ENCODE measurements around the gene PRSS16. TPM values are rescaled to one million over a fixed set of nuclear protein-coding genes. Genes with fewer than 3 reads are reported as not detected.

Gene PRSS16
- total RNA-seq, 2 donors from 2014 or later = 11.9 to 15.2 TPM

DNA sequence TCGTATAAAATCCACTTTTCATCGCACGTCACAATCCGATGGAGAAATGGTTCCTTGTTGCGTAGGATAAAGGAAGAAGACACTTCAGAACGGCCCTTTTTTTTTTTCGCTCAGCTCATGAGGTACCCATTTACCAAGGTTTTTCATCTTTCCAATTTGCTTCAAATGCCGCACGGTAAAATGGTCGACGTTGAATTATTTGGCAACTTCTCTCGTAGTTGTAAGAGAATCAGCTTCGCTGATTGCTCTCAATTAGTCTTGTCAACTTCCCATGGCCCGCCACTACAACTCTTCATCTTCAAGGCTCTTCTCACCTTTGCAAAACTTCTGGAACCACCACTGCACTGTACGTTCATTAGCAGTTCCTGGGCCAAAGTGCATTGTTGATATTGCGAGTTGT lies 35.8 kb downstream of the PRSS16 start:
- Histone ChIP-seq H3K27ac (no peak overlapping the region), H3K4me3 (no peak overlapping the region), H3K4me1 (replicated peaks) (no peaks in the 10 kb centered on the region), H3K9me3 (no peaks in the 10 kb centered on the region), H3K36me3 (no peaks in the 10 kb centered on the region), H3K27me3 (replicated peaks; ENCODE audit: insufficient read depth) (peaks cover 57% of the 10 kb centered on the region)
- WGBS = 14% methylated on average over 16 of the region's 16 CpGs
- no peak for TF ChIP-seq POLR2AphosphoS5 (IDR thresholded peaks at IDR 0.05)
- TF ChIP-seq, protein P1, sequence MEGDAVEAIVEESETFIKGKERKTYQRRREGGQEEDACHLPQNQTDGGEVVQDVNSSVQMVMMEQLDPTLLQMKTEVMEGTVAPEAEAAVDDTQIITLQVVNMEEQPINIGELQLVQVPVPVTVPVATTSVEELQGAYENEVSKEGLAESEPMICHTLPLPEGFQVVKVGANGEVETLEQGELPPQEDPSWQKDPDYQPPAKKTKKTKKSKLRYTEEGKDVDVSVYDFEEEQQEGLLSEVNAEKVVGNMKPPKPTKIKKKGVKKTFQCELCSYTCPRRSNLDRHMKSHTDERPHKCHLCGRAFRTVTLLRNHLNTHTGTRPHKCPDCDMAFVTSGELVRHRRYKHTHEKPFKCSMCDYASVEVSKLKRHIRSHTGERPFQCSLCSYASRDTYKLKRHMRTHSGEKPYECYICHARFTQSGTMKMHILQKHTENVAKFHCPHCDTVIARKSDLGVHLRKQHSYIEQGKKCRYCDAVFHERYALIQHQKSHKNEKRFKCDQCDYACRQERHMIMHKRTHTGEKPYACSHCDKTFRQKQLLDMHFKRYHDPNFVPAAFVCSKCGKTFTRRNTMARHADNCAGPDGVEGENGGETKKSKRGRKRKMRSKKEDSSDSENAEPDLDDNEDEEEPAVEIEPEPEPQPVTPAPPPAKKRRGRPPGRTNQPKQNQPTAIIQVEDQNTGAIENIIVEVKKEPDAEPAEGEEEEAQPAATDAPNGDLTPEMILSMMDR (IDR thresholded peaks at IDR 0.05) = no peak
- TF ChIP-seq POLR2A (IDR thresholded peaks at IDR 0.05) = no peak
- DNase-seq (ENCODE audit: low spot score) = no peak
- intact Hi-C loops (cut with DNase I) = no loop called here

- peaks cover 69% of the 10 kb centered on the region for H3K27me3 ChIP-seq (replicated peaks; ENCODE audit: insufficient read depth)
- H3K9me3 ChIP-seq = no peaks in the 10 kb centered on the region
- no peak overlapping the region for H3K27ac ChIP-seq
- intact Hi-C loops (cut with DNase I) = no loop called here
- no peaks in the 10 kb centered on the region for H3K4me1 ChIP-seq (replicated peaks)
- no peaks in the 10 kb centered on the region for H3K36me3 ChIP-seq
- TF ChIP-seq POLR2AphosphoS5 (IDR thresholded peaks at IDR 0.05) (no peak), POLR2A (IDR thresholded peaks at IDR 0.05) (no peak)
- TF ChIP-seq, protein P1 (IDR thresholded peaks at IDR 0.05) = no peak
- H3K4me3 ChIP-seq = no peak overlapping the region
- WGBS = 91% methylated on average over 2 of the region's 2 CpGs
- DNase-seq (ENCODE audit: low spot score) = no peak
Measured at GRCh38 chr6:27286141-27286540, 38.6 kb downstream of the PRSS16 start.

GRCh38 chr6:27287751-27288135 lies 40.2 kb downstream of the PRSS16 start:
- Histone ChIP-seq H3K27me3 (replicated peaks; ENCODE audit: insufficient read depth) (peaks cover 74% of the 10 kb centered on the region), H3K4me3 (no peak overlapping the region), H3K9me3 (no peaks in the 10 kb centered on the region), H3K27ac (no peak overlapping the region), H3K4me1 (replicated peaks) (no peaks in the 10 kb centered on the region), H3K36me3 (no peaks in the 10 kb centered on the region)
- TF ChIP-seq, protein P1 (IDR thresholded peaks at IDR 0.05) = no peak
- 8% methylated on average over 8 of the region's 8 CpGs for WGBS
- intact Hi-C loops (cut with DNase I) = no loop called here
- DNase-seq (ENCODE audit: low spot score) = no peak

DNA sequence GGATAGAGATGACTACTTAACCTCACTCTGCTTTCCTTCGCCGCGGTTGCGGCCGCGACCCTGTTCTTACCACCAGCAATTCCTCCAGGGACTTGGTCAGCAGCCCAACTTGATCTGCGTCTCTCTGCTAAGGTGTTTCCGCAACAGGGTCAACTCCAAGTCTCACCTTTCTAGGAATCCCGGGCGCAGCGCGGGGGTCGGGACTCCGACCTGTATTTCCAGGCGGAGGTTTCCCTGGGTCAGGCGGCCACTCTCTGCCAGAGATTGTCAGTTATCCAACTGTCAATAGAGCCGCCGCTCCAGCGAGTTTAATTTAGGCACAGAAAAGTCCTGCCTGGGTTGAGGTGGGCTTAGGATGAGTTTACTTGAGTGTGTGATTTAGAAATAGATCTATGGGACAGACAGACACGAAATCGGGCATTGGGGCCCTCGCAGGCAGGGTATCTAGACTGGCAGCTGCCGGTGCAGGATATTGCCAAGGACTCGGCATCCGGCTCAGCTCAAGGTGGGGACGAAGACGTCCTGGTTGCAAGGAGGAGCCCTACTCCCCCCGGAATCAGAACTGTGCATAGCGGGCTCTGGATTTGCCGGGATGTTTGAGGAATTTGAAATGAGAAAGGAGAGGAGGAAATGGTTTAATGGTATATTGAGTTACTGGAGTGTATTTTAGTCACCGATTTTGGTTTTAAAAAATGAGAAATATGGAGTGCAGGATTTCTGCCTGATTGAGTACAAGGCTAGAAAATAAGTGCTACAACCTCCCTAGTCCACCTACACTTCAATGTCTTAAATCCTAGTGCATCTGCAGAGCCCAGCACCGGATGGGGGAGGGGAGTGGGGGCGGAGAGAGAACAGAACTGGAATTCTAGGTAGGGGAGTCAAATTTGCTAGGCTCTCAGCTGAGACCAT lies 40.9 kb downstream of the PRSS16 start:
- Histone ChIP-seq H3K4me3 (no peak overlapping the region), H3K36me3 (no peaks in the 10 kb centered on the region), H3K9me3 (no peaks in the 10 kb centered on the region), H3K27me3 (replicated peaks; ENCODE audit: insufficient read depth) (peaks cover 75% of the 10 kb centered on the region), H3K4me1 (replicated peaks) (no peaks in the 10 kb centered on the region), H3K27ac (no peak overlapping the region)
- WGBS = 3% methylated on average over 33 of the region's 33 CpGs
- intact Hi-C loops (cut with DNase I) = no loop called here
- TF ChIP-seq POLR2AphosphoS5 (IDR thresholded peaks at IDR 0.05) = no peak
- TF ChIP-seq, protein P1 (IDR thresholded peaks at IDR 0.05) = no peak
- TF ChIP-seq POLR2A (IDR thresholded peaks at IDR 0.05) = no peak
- DNase-seq (ENCODE audit: low spot score) = no peak

All from prostate gland (tissue), 2 donors.